Activated CD8-positive, alpha-beta T cell treated with anti-CD3 and anti-CD28 coated beads for 36 hours (primary cell): ENCODE measurements around the gene TRNAU1AP. TPM values are rescaled to one million over a fixed set of nuclear protein-coding genes. Genes with fewer than 3 reads are reported as not detected.

Experiments used
- ATAC-seq: fragments of 200-7000 bp; cut with Tn5 transposase; one replicate; pipeline ENCODE4 v1.10.0; 2021; ENCODE audit warnings: mild to moderate bottlenecking, moderate library complexity
- CTCF ChIA-PET: fragments of 350-600 bp; sonication (Branson Sonifier 250); formaldehyde crosslinking; loops from one replicate; lab custom pipeline; 2021; ENCODE audit warnings: antibody characterized with exemption; lab: Charles Lee
- POLR2A ChIA-PET: fragments of 350-600 bp; sonication (Branson Sonifier 250); formaldehyde crosslinking; loops from one replicate; lab custom pipeline; 2021; ENCODE audit warnings: antibody characterized with exemption; lab: Charles Lee
- DNase-seq: peaks from one replicate; pipeline ENCODE4 v3.0.0-alpha.2; 2020
- H3K27ac Mint-ChIP-seq: one replicate; pipeline ENCODE4 v1.8.0; 2021; ENCODE audit warnings: mild to moderate bottlenecking, mixed read lengths
- H3K27me3 Mint-ChIP-seq: one replicate; pipeline ENCODE4 v1.8.0; 2021; ENCODE audit warnings: mixed read lengths
- H3K36me3 Mint-ChIP-seq: one replicate; pipeline ENCODE4 v1.8.0; 2021; ENCODE audit warnings: low read depth, mixed read lengths
- H3K4me1 Mint-ChIP-seq: one replicate; pipeline ENCODE4 v1.8.0; 2021; ENCODE audit warnings: low read depth, mixed read lengths
- H3K4me3 Mint-ChIP-seq: one replicate; pipeline ENCODE4 v1.8.0; 2021; ENCODE audit warnings: mild to moderate bottlenecking, moderate library complexity, mixed read lengths
- H3K9me3 Mint-ChIP-seq: one replicate; pipeline ENCODE4 v1.8.0; 2021; ENCODE audit warnings: mixed read lengths
- intact Hi-C: fragments of 100-400 bp; cut with micrococcal nuclease; formaldehyde crosslinking; loops from one replicate; pipeline ENCODE4 v1.10.0; 2022
- total RNA-seq, 2 experiments: library from RNA; stranded (reverse); gene quantifications; one replicate each; pipeline ENCODE4 v1.2.3, GENCODE V29; 2021
- TF ChIP-seq, protein P1 (sequence below): fragments of 200-600 bp; IDR thresholded peaks from one replicate; pipeline ENCODE4 v1.8.0; 2022; ENCODE audit warnings: antibody characterized with exemption, mild to moderate bottlenecking

The TRNAU1AP gene
- total RNA-seq, 2 experiments from 2014 or later: 42.5 to 47.8 TPM

DNA sequence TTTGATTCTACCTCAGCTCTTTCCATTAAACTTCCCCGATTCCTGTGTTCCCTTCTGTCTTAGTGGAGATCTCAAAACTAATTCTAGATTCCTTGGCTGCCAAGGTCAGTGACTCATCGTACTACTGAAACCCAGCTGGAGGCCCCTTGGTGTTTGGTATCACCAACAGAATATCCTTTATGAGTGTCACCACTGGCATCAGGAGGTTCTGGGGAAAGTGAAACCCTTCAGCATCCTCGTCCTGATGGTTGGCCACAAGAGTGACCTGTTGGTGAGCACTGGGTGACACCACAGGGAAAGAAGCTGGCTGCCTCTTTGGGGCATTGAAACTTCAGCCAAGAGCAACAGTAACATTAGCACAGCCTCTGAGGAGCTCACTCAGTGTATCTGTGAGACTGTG is 48.8 kb downstream of the TRNAU1AP start:
- no peaks in the 10 kb centered on the region for H3K9me3 Mint-ChIP-seq
- POLR2A ChIA-PET: interaction anchor here (0.6 to 8.2 kb wide), 4 partner anchors 22 to 89 kb away, joined by 3 to 65 read pairs (median 4); partner anchors contain the start of gene RNU11

DNA sequence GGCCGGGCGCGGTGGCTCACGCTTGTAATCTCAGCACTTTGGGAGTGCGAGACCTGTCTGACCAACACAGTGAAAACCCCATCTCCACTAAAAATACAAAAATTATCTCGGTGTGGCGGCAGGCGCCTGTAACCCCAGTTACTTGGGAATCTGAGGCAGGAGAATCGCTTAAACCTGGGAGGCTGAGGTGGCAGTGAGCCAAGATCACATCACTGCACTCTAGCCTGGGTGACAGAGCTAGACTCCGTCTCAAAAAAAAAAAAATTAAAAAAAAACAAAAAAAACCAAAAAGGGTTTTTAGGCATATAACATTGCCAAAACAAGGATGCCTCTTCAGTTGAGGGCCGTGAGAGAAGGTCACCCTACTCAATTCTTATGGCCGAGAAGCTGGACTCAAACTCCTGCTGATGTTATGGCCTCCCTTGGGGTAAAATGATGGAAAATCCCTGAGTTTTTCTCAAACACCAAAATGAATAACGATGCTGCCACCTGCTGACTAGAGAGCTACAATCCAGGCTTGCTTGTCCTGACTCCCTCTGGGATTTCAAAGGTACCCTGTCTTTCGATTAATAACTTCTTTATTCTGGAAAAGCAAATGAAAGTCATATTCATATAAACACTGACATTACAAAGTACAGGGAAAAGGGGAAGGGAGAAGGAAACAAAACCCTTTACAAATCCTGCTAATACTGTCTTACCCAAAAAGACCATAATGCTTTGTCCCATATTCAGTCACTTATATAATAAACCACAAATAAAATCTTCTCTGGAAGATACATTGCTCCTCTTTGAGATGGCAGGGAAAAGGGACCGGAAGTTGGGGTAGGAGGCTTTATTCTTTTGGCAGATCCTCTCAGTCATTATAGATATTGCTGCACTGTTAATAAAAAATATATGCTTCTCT is 49.9 kb downstream of the TRNAU1AP start:
- Mint-ChIP-seq H3K27me3 (no peaks in the 10 kb centered on the region), H3K9me3 (no peaks in the 10 kb centered on the region), H3K36me3 (peaks cover 20% of the 10 kb centered on the region), H3K4me1 (peaks cover 7% of the 10 kb centered on the region), H3K4me3 (no peak overlapping the region), H3K27ac (no peak overlapping the region)
- CTCF ChIA-PET: interaction anchor here (0.6 to 2.3 kb wide), 11 partner anchors 9 to 247 kb away, joined by 3 to 10 read pairs (median 3); partner anchors contain the start of gene RAB42
- intact Hi-C loops: no loop called here
- DNase-seq: peak; percentile 50
- TF ChIP-seq, protein P1, sequence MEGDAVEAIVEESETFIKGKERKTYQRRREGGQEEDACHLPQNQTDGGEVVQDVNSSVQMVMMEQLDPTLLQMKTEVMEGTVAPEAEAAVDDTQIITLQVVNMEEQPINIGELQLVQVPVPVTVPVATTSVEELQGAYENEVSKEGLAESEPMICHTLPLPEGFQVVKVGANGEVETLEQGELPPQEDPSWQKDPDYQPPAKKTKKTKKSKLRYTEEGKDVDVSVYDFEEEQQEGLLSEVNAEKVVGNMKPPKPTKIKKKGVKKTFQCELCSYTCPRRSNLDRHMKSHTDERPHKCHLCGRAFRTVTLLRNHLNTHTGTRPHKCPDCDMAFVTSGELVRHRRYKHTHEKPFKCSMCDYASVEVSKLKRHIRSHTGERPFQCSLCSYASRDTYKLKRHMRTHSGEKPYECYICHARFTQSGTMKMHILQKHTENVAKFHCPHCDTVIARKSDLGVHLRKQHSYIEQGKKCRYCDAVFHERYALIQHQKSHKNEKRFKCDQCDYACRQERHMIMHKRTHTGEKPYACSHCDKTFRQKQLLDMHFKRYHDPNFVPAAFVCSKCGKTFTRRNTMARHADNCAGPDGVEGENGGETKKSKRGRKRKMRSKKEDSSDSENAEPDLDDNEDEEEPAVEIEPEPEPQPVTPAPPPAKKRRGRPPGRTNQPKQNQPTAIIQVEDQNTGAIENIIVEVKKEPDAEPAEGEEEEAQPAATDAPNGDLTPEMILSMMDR: peak; percentile 77
- POLR2A ChIA-PET: interaction anchor here (0.6 to 8.2 kb wide), 3 partner anchors 23 to 92 kb away, joined by 3 to 65 read pairs (median 3); no protein-coding TSS in a partner anchor
- no peak for ATAC-seq

More for the DNA sequence above, 48.8 kb downstream of the TRNAU1AP start:
- H3K36me3 Mint-ChIP-seq: peaks cover 20% of the 10 kb centered on the region
- H3K27ac Mint-ChIP-seq: no peak overlapping the region
- H3K27me3 Mint-ChIP-seq: no peaks in the 10 kb centered on the region
- peak; percentile 74 for ATAC-seq
- CTCF ChIA-PET: interaction anchor here (1.5 kb wide), 1 partner anchor 14 kb away, joined by 4 read pairs; no protein-coding TSS in a partner anchor
- peaks cover 7% of the 10 kb centered on the region for H3K4me1 Mint-ChIP-seq
- intact Hi-C loops: no loop called here
- no peak overlapping the region for H3K4me3 Mint-ChIP-seq
- peak; percentile 47 for DNase-seq
- TF ChIP-seq, protein P1: no peak

DNA sequence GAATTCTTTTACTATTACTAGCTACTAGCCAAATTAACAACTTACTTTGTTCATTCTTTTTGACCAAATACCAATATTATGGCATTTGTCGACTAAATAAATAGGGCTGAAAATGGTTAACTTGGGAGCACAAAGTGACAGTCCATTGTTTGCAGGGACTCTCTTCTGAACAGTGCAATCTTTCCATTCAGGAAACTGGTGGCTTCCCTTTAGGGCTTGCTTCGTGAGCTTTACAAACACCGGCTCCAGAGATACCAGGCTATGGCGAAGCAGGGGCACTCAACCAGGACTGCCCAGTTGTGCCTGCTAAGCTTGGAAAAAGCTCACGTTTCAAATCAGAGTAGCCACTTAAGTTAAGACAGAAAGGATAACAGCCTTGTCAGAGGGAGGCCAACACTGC is 51.5 kb downstream of the TRNAU1AP start:
- no peak overlapping the region for H3K27ac Mint-ChIP-seq
- no peaks in the 10 kb centered on the region for H3K9me3 Mint-ChIP-seq
- H3K36me3 Mint-ChIP-seq: peaks cover 21% of the 10 kb centered on the region
- peaks cover 7% of the 10 kb centered on the region for H3K4me1 Mint-ChIP-seq
- TF ChIP-seq, protein P1: no peak
- intact Hi-C loops: no loop called here
- no peak for DNase-seq
- H3K27me3 Mint-ChIP-seq: no peaks in the 10 kb centered on the region
- POLR2A ChIA-PET: interaction anchor here (1.0 to 8.2 kb wide), 4 partner anchors 11 to 39 kb away, joined by 3 to 65 read pairs (median 4); partner anchors contain the start of gene TAF12
- CTCF ChIA-PET: interaction anchor here (1.3 to 2.3 kb wide), 3 partner anchors 11 to 245 kb away, joined by 3 to 10 read pairs (median 10); no protein-coding TSS in a partner anchor
- ATAC-seq: no peak
- H3K4me3 Mint-ChIP-seq: no peak overlapping the region

DNA sequence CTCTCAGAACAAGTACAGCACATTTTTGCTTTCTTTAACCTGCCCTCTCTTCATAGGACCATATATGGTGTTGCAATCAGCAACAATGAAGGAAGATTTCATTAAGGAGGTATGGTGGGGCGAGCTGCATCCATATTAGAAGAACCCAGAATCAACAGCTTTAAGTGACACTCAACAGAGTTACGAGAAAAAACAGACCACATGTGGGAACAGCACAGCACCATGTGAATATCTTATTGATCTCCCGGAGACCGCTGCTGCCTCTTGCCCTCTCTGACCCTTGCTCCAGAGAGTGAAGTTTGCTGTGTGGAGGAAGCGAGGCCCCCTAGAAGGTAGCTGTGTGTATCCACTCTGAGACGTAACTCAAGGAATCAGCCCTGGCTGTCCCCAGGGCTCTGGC is 52.1 kb downstream of the TRNAU1AP start:
- no peak overlapping the region for H3K4me3 Mint-ChIP-seq

More for the DNA sequence above, 52.1 kb downstream of the TRNAU1AP start:
- Mint-ChIP-seq H3K36me3 (peaks cover 23% of the 10 kb centered on the region), H3K27ac (no peak overlapping the region), H3K4me1 (peaks cover 7% of the 10 kb centered on the region), H3K27me3 (no peaks in the 10 kb centered on the region), H3K9me3 (no peaks in the 10 kb centered on the region)
- no peak for DNase-seq
- POLR2A ChIA-PET: interaction anchor here (0.6 to 8.2 kb wide), 5 partner anchors 11 to 91 kb away, joined by 3 to 65 read pairs (median 4); partner anchors contain the start of gene TAF12
- intact Hi-C loops: no loop called here
- CTCF ChIA-PET: interaction anchor here (0.6 to 2.3 kb wide), 4 partner anchors 11 to 272 kb away, joined by 3 to 10 read pairs (median 4); no protein-coding TSS in a partner anchor
- TF ChIP-seq, protein P1: no peak
- ATAC-seq: no peak
